ENCODE measurements around the gene ELMOD3. TPM values are rescaled to one million over a fixed set of nuclear protein-coding genes. Genes with fewer than 3 reads are reported as not detected.
"Not testable (repeated sequence)": the region's sequence is repeated elsewhere in the genome, so short reads cannot be mapped to it uniquely, and the experiment has no call there.

Gene ELMOD3
- total and polyA plus RNA-seq, 2 of the 8 experiments (the other 6 are each of a cell fraction or from before 2014, with no cell fraction given) = 8.5 to 10.2 TPM

DNA sequence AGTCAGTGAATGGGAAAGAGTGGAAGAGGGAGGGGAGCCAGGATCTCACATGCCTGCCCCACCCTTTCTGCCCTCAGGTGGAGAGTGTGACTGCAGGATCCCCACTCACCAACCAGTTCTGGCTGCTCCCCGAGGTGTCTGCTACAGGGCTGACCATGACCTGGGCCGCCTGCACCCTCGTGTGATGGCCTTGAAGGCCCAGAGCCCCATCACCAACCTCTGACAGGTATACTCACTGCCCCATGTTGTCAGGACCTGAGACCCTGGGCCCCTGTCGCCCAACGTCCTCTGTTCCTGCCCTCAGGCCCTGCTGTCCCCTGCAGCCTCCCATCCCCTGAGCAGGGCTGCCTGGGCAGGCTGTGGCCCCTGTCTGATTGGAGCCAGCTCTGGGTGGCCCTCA, 38.6 kb upstream of the ELMOD3 start:
- 88% methylated on average over 3 of the region's 5 CpGs; no CpG with 5 or more reads in 1 of the 2 experiments for WGBS, 2 experiments (ENCODE audit: extremely low coverage in 1 of 2, insufficient coverage in 1 of 2, insufficient read length in 1 of 2, insufficient replicate concordance in 2 of 2, low coverage in 1 of 2, low lambda C conversion rate in 2 of 2, missing lambda C conversion rate in 1 of 2)
- 0 out of 2 replicates have a peak overlapping the region, but pooled peaks have one; percentile 35 for H4K8ac ChIP-seq (ENCODE audit: extremely low read depth, insufficient read depth, low read length)
- H3K9ac ChIP-seq (replicated peaks in 1 of 4; ENCODE audit: extremely low read depth in 1 of 4, low read depth in 3 of 4, low read length in 3 of 4); H2BK120ac ChIP-seq (replicated peaks; ENCODE audit: low read depth, low read length); H3K27ac ChIP-seq (ENCODE audit: low read depth, low read length); H3K18ac ChIP-seq (ENCODE audit: extremely low read depth, low read length); H3K4me3 ChIP-seq (ENCODE audit: extremely low read depth in 1 of 4, insufficient read depth in 2 of 4, low read depth in 3 of 4, low read length in 4 of 4); H3K79me2 ChIP-seq (ENCODE audit: control insufficient read depth in 1 of 2, insufficient read depth in 2 of 2, low read length in 2 of 2); H3K23ac ChIP-seq (ENCODE audit: insufficient read length); H2BK15ac ChIP-seq (ENCODE audit: low read length); H3K23me2 ChIP-seq (ENCODE audit: low read depth, low read length); H3K14ac ChIP-seq (ENCODE audit: insufficient read length); FAIRE-seq; H3K4me2 ChIP-seq (ENCODE audit: insufficient read depth in 1 of 2, low read depth in 2 of 2, low read length in 2 of 2); H2AFZ ChIP-seq (ENCODE audit: low read length); H3K9me3 ChIP-seq (ENCODE audit: insufficient read depth in 2 of 2, low read depth in 1 of 2, low read length in 1 of 2); H4K5ac ChIP-seq (ENCODE audit: insufficient read length, low read depth, low read length); DNase-seq (ENCODE audit: low read depth in 1 of 2, low spot score in 2 of 2); H2BK5ac ChIP-seq (ENCODE audit: low read depth, low read length); H3K27me3 ChIP-seq (replicated peaks in 1 of 4; ENCODE audit: control insufficient read depth in 3 of 4, extremely low read depth in 1 of 4, insufficient read depth in 3 of 4, low read length in 3 of 4); H4K20me1 ChIP-seq (replicated peaks in 1 of 2; ENCODE audit: control insufficient read depth in 1 of 2, insufficient read depth in 2 of 2, low read length in 2 of 2); H3K79me1 ChIP-seq (ENCODE audit: low read depth, low read length); H2BK12ac ChIP-seq (ENCODE audit: low read depth, low read length); H2BK20ac ChIP-seq (ENCODE audit: low read length); H4K91ac ChIP-seq (replicated peaks; ENCODE audit: insufficient read length, low read length); CTCF ChIA-PET (ENCODE audit: partially characterized antibody); H3K4me1 ChIP-seq (replicated peaks in 1 of 4; ENCODE audit: control insufficient read depth in 3 of 4, insufficient read depth in 4 of 4, low read length in 3 of 4); H3K56ac ChIP-seq (replicated peaks; ENCODE audit: insufficient read length, low read depth, low read length); H3K4ac ChIP-seq (replicated peaks; ENCODE audit: insufficient read length, low read depth, low read length); H2AK5ac ChIP-seq (ENCODE audit: low read depth, low read length): not testable (repeated sequence)
- H3K36me3 ChIP-seq (ENCODE audit: control insufficient read depth in 2 of 4, insufficient read depth in 4 of 4, low read length in 3 of 4) = peaks cover 0 to 21% (median 7%) of the 10 kb centered on the region in 4 experiments; a peak in 6 of 8 replicates
- POLR2A ChIA-PET (ENCODE audit: partially characterized antibody) = interaction anchor here (9.1 kb wide), 1 partner anchor 10 kb away, joined by 70 read pairs; the partner anchor contains the start of gene TGOLN2

Data from H1 (cell line).